Activated T-cell treated with anti-CD3 and anti-CD28 coated beads, Interleukin-2, amount 50 U/mL, for 1 hour (primary cell): ENCODE results near the gene RASGRF1.

ENCODE experiments used
- DNase-seq: peaks from one replicate; pipeline ENCODE4 v3.0.0-alpha.2; 2020

Gene RASGRF1

DNA sequence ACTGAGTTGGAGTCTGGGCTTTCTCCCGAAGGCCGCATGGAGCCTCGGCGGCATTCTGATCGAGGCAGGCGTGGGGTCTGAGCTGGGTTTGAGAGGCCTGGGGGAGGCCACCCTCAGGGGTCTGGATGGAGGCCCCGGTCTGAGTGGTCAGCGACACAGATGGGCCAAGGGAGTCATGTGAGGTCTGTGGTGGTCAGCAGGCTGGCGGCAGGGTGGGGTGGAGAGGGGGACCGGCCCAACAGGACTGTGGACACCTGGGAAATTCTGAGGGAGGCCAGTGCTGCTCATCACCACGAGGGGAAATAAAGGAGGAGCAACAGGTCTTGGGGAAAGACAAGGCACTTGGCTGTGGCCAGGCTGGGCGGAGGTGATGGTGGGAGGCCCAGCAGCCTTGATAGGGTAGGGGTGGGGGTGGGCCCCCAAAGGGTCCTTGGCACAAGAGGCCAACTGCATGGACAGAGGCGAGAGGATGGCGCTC is 161.9 kb downstream of the RASGRF1 start:
- DNase-seq: peak; percentile 18

DNA sequence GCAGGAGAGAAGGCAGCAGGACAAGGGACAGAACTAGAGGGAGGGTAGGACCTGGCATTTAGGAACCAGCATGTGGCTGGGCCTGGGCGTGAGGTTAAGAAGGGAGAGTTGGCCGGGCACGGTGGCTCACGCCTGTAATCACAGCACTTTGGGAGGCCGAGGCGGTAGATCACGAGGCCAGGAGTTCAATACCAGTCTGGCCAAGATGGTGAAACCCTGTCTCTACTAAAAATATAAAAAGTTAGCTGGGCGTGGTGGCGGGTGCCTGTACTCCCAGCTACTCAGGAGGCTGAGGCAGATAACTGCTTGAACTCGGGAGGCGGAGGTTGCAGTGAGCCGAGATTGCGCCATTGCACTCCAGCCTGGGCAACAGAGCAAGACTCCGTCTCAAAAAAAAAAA is 162.4 kb downstream of the RASGRF1 start:
- DNase-seq: peak; percentile 14

DNA sequence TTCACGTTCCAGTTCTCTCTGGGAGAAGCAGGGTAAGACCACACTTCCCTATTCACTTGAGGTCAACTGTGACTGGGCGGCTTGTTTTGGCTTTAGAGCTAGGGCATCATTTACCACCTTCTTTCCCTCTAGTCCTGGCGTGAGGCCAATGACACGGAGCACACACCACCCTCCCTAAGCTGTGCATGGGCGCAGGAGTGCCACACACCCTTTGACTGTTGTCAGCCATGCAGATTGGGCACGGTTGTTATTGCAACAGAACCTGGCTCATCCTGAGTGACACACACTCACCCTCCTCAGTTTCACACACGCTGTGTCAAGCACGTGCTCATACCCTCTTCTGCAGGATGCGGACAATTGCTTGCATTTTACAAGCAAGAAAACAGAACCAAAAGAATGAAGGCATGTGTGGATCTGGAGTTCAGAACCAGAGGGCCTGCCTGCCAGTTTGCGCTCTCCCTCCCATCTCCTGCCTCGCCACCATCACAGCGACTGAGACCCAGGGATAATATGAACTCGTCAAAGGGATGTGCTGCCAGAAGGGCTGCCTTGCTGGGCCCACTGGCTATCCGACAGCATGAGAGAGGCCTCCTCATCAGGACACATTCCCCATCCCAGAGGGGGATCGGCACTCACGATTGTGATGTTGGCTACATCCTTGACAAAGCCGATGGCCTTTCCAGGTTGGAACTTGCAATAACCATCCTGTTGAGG is 163.3 kb downstream of the RASGRF1 start:
- DNase-seq: peak; percentile 14

DNA sequence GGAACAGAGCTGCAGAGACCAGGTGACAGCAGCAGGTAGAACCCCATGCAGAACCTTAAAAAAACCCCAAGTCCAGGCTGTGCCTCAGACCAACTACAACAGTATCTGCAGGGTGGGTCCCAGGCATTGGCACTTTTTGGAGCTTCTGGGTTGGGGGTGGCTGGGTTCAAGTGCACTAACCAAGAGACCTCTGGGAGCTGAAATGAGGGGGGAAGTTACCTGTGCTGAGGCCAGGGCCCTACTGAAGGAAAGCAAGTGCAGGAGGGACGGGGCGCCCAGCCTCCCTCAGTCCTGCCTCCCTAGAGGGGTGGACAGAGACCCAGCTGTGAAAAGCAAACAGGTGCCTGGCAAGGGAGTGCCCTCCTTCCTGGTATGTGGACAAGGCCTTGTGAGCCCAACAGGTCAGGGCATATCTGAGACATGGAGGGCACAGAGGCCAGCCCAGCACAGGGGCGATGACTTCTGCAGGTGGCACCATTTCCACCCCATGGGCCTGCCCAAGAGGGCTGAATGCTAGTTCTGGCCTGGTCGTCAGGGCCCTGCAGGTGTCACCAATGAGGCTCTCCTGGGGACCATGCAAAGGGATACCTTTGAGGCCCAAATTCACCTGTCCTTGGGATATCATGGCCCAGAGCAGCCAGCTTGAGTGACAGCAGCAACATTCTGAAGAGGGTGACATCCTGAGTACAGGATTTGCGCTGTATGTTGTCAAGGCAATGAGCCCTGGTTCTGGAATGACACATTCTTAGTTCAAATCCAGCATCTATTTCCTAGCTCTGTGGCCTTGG is 164.4 kb downstream of the RASGRF1 start:
- peak; percentile 20 for DNase-seq

DNA sequence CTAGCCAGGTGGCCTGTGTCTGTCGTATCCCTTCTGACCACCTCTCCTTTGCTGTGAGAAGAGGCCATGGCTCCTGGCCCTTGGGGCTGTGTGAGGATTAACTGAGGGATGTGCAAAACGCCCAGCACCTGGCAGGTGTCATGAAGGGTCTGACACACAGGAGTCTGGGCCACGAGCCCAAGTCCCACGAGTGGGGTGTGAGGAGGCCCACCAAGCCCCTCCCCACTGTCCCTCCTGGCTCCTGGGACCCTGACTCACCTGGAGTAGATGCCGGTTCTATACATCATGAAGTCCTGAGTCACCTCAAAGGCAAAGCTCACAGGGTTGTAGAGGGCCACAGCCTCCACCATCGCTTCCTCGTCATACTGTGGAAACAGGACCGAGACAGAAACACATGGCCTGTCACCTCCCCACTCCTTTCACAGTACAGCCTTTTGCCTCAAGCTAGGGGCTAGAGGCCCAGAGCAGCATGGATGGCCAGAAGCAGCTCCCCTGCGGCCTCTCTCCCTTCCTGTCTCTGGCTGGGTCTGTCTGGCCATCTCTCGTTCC is 165.4 kb downstream of the RASGRF1 start:
- peak; percentile 16 for DNase-seq

DNA sequence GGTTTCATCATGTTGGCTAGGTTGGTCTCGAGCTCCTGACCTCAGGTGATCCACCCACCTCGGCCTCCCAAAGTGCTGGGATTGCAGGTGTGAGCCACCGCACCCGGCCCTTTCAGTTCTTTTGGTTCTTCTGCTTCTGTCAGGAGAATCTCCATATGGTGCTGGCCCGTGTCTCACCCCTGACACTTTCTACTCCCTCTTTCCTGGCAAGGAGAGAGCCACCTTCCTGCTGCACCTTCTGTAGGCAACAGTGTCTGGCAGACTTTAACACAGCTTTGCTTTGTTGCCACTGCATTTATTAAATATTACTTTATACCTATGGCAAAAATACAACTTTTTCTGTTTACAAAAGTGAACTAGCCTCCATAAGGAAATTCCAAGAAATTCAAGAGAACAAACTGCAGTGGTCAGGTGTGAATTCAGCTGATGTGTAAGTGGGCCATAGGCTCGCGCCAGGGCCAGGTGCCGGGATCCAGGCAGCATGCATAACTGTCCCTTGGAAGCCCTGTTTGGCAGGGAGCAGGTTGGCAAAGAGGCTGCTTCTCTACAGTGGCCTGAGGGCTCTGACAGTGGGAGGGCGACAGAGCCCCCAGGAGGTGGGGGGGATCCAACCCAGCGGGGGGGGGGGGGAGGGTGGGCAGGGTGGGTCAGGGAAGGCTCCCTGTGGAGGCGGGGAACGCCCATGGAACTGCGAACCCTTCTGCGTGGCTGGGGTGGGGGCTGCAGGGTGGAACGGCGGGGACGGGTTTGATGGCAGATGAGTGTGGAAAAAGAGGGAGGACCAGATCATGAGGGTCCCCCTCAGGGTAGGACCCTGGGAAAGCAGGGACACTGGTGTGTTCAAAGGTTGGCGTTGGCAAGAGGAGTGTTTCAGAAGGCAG is 166.9 kb downstream of the RASGRF1 start:
- peak; percentile 14 for DNase-seq

DNA sequence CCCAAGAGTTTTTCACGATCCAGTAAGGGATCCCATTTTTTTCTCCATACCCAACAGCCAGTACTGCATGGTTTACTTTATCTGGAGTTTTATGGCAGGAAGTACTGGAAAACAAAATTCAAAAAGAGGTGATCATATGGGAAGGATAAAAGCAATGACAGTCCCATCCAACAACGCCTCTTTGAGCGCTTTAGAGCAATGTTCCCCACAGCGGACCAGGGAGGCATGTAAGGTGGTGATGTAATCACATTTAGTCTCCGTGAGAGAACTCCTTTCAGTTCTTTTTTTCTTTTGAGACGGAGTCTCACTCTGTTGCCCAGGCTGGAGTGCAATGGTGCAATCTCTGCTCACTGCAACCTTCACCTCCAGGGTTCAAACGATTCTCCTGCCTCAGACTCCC is 167.6 kb downstream of the RASGRF1 start:
- no peak for DNase-seq

DNA sequence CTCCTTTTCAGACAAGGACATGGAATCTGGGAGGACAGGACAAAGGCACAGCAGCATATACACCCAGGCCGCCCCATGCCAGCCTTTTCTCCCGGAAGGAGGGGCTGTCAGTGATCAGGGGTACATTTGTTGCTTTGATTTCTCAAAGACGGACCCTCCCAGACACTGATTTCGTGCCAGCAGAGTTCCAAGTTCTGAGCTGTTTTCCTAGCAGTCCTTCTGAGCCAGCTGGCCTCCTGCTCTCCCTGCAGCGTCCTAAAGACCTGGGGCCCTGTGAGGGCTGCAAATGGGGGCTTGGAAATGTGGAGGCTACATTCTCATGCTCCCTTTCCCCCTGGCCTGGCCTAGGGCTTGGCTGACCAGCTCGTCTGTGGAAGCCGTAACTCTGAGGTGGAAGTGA is 168.1 kb downstream of the RASGRF1 start:
- DNase-seq: no peak

DNA sequence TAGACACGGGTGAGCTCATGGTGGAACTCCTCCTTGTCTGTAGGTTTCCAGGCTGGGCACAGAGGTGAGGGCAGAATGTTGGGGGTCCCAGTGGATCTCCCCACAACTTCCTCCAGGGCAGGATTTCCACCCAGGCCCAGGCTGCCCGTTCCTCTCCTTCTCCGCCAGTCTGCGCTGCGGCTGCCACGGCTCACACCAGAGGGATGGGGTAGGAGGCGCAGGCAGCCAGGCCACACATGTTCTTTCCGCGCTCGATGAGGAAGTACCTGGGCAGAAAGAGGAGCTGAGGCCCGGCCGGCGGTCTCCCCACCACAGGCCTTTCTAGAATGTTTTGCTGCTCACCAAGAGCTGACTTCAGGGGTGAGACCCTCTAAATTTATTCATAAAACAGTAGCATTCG is 168.6 kb downstream of the RASGRF1 start:
- DNase-seq: no peak

DNA sequence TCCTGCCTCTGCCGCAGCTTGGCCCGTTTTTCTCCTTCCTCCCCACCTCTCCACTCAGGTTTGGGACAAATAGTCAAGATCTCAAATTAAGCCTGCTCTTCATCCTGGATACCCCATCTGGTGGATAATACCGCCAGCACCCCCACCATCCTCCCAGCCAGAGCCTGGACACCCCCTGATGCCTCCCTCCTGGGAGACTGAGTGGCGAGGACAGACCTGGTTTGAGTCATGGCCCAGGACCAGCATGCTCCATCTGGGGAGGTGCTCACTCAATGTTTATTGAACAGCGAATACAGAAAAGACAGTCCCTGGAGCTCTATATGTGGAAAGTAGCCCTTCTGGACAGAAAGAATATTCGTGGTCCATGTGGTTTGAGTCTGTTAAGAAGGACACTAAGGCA is 169.1 kb downstream of the RASGRF1 start:
- DNase-seq: no peak

DNA sequence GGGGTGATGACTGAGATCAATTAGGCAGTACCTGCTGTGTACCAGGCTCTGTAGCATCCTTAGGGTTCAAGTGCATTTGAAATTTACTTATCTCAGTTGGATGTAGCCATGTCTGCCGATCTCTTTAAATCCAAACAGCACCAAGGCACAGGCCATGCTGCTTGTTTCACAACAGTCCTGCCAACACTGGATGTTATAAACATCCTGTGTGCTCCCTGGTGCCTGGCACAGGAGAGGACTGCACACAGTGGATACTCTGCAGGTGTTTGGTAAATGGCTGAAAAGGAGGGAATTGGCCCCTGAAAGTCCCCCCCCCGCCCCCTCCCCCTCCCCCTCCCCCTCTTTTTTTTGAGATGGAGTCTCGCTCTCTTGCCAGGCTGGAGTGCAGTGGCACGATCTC is 172.7 kb downstream of the RASGRF1 start:
- no peak for DNase-seq

DNA sequence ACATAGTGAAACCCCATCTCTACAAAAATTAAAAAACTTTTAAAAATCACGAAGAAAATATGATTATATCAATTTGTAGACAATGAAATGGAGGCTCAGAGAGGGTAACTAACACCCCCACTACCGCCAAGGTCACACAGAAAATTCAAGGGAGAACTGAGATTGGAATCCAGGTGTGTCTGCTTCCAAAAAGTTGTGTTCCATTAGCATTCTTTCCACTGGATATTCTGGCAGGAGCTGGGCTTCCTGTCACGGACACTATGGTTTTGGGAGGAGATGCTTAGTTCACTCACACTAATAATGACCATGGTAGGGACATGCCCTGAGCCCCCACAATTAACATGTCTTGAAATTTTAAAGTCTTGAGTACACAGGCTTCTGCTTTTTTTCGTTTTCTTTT is 174.5 kb downstream of the RASGRF1 start:
- no peak for DNase-seq

DNA sequence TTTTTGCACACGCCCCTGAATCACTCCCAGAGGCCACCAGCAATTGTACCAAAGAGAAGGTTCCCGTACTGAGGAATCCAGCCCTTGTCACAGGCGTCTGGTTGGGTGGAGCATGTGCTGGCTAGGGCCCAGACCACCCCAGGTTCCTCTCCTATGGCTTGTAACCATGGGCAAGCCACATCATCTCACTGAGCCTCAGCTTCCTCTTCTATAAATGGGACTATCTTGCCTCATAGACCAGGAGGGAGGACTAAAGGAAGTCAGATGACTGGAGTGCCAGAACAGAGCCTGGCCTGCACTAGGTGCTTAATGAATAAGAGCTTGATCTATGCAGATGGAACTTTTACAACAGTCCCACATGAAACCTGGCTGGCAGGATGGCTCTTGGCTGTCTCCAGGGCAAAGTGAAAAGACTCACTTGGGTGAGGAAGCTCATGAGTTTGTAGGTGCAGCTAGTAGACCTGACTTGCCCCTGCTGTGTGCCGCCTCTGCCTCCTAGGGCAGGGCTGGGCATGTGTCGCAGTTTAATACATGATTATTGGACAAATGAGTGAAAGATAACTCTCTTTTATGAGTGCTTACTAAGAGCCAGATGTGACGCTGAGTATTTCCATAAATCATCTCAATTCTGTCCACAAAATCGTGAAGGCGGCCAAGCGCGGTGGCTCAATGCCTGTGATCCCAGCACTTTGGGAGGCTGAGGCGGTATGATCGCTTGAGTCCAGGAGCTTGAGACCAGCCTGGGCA is 175.1 kb downstream of the RASGRF1 start:
- no peak for DNase-seq

DNA sequence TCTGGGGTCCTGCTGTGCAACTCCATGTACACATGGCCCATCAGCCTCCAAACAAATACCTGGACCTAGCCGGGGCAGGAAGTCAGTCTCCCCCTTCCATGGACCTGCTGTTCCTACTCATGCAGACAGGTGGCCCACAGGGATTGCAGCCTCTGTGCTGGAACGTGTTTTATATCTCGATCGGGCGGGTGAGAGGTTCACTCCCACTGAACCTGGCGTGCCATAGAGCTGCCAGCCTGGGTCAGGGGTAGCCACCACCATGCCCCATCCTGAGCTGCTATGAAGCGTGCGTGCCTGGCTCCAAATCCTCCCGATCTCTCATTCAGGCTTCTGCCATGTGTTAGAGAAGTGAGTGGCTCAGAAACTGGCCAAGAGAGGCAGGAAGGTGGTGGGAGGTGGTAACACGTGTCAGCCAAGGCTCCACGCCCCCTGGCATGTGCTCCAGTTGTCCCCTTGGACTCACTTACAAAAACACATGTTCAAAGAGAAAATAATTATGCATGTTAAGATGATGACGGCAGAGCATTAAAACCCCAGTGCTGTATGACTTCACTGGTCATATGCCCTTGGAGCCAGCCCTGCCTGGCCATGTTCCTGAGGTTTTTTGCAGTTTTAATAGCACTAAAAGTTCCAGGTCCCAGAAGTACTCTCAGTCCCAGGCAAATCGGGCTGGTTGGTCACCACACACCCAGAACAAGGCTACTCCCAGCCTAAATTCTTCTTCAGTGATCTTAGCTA is 176.4 kb downstream of the RASGRF1 start:
- no peak for DNase-seq

DNA sequence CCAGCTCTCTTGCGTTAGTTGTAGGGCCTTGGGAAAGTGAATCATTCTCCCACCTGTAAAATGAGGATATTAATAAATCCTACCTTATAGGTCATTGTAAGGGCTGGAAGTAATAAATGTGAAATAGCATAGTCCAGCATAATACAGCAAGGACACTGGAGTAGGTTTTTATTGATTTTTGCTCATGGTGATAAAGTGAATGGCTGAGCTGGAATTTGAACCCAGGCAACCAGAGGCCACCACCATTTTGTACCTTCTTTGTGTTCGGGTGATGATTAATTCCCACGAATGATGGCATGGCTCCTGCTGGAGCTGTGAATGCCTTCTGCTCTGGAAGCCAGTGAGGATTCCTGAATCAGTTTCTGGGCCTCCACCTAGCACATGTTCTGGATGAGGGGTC is 177.6 kb downstream of the RASGRF1 start:
- no peak for DNase-seq

DNA sequence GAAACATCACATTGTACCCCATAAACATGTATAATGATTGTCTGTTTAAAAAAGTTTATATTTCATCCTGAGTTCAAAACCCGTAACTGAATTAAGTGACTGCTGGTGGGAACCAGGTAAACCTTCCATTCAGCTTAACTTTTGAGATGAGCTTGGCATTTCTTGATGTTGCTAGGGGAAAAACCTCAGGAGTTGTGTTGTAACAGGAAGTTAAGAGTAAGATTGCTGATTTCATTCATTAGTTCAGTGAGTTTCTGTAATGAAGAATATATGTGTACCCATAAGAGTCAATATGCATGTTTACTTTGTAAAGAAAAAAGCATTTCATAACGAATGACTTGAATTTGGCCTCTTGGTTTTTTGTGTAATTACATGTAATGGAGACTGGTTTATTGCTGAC is 178.3 kb downstream of the RASGRF1 start:
- DNase-seq: no peak

DNA sequence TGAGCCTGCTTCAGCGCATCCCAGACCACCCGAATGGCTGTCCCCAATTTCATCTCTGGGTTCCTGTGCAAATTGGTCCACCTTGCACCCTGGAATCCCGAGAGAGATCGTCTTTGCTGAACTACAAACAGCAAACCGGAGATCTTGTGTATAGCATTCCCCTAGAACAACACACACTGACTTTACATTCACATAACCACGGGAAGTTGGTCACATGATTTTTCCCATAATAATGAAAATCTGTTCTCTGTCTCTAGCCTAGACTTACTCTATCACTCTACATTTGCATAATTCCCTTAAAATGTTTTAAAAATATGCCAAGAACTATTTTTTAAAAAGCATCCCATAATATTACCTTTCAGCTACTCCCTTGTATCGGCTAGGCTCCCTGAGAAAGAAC is 180.3 kb downstream of the RASGRF1 start:
- no peak for DNase-seq
